ENCODE results near the gene MROH8.

Gene MROH8

DNA sequence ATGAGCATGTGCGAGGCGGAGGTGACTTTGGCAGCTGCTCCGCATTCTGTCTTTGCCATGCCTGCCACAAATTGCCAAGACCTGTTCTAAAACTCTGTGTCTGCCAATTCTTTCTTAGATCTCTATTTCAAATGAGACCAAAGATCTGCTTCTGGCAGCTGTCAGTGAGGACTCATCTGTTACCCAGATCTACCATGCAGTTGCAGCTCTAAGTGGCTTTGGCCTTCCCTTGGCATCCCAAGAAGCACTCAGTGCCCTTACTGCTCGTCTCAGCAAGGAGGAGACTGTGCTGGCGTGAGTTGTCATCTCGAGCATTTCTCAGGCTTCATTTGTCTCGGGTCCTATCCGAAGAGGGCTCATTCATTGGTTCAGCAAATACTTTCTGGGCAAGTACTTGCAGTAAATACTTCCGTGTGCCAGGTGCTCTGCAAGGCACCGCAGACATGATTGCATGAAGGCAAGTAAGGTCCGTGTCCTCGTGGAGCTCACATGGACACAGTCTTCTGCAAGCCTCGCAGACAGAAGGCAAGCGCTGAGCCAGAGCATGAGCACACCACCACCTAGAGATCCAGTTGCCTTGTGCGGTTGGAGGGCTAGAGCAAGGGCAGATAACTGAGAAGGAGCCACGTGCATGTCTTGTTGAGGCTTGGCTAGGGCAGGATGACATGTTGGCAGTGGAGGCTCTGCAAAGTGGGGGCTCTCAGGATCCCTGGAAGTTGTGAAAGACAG lies 19.7 kb upstream of the MROH8 start:
- DNase-seq, result no peak

DNA sequence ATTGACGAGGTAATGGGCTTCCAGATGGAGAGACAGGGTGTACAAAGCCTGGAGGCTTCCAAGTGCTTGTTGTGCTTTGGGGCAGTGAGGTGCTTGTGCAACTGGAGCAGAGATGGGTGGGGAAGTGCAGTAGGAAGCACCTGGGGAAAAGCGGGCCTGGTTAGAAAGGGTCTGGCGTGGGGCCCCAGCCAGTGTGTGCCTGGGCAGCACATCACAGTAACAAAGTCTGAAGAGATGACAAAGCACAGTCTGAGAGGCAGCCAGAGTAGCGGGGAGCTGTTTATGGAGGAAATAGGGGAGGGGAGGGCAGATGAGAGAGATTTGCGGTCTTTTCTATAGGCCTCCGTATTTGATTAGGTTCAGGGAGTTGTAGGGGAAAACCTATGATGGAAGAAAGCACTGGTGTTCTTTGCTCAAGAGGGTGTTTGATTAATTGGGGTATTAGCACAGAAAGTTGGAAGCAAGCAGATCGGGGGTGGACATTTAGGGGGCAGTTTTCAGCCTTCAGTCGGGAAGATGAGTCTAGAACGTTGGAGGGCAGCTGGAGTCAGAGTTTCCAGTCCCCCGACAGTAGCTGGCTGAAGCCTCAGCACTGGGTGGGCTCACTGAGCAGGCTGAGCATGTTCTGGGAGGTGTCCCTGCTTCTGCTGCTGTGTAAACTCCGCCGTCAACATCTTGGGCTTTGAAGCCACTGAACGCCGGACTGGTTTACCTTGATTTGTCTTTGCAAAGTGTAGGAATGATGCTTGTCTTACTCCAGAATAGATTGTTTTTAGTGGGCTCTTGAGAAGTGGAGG lies 15.5 kb upstream of the MROH8 start:
- no peak for DNase-seq

DNA sequence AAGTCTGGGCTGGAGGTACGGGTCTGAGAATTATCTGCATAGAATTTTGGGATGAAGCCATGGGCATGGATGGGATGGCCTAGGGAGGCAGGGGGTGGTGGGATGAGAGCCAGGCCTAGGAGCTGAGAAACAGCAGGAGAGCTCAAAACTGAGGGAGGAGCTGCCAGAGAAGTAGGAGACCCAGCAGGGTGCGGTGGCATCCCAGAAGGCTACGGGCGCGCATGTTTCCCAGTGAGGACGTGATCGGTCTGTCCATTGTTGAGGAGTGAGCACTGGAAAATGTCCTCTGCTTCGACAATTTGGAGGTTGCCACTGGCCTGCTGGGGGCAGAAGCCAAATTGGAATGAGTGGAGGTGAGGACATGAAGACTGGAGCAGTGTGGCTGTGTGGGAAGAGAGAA lies 14.5 kb upstream of the MROH8 start:
- no peak for DNase-seq

DNA sequence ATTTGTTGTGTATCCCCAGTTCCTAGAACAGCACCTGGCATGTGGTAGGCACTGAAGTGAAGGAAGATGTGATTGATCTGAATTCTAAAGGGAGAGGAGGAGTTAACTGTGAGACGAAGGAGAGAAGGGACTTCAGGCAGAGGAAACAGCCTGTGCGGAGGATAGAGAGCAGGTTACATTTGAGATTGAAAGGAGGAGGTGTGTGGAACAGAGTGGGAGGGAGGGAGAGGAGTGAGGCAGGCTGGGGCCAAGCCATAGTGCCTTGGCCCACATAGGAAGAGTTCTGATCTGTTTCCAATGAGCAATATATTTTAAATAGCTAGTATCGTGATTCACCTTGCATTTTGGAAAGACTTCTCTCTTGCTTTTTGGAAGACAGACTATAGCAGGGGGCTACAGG lies 13.9 kb upstream of the MROH8 start:
- no peak for DNase-seq

DNA sequence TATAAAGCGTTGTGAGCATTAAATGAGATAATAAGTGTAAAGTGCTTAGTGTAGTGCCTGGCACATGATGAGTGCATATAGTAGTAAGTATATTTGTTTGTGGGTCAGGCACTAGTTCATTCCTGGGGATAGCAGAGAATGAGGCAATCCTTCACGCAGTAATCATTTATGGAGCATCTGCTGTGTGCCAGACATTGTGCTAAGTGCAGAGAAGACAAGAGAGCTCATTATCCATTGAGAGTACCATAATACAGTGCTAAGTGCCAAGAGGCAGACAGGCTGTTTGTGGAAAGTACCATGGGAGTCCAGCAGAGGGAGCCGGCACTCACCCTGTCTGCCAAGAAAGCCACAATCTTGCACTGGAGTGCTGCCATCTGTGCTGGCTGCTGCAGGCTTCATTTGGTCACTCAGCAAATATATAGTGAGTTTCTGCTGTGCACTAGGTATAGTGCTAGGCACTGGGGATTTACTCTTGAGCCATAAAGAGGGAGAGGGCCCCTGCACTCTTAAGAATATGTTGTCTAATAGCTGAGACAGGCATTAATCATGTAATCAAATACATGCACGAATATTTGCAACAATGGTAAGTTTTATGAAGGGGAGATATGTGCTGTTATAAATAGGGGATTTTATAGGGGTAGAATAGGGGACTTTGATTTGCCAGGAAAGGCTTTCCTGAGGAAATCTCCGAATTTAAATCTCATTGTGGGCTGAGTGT lies 12.9 kb upstream of the MROH8 start:
- DNase-seq, result peak; percentile 71

DNA sequence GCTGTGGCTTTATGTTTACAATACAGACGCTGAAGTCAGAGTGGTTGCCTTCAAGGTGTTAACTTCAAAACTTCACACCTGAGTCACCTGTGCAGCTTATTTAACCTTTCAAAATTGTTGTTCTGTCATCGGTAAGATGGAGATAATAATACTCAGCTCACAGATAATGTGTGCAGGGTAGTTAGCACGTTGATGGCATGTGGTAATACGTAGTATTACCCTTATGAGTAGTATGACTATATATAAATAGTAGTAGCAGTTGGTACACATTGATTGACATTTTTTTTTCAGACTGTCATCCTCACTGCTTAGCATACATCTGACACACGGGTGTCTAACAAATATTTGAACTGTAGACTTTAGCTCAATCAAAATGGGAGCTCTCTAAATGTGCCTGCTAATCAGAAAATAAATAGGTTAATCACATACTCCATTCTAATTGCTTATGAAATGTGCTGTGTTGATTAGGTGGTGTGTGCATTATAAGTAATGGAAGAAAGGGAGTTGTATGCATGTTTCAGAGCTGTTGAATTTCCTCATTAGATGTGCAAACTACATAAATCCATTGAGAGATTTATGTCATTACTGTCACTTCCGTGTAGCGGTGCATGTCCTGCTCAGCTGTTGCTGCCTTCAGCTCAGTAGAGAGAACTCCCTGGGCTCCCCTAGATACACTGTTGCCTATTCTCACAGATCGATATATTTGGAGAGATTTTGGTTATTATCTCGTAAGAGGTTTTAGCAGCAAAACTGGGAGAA lies 11.2 kb upstream of the MROH8 start:
- no peak for DNase-seq

DNA sequence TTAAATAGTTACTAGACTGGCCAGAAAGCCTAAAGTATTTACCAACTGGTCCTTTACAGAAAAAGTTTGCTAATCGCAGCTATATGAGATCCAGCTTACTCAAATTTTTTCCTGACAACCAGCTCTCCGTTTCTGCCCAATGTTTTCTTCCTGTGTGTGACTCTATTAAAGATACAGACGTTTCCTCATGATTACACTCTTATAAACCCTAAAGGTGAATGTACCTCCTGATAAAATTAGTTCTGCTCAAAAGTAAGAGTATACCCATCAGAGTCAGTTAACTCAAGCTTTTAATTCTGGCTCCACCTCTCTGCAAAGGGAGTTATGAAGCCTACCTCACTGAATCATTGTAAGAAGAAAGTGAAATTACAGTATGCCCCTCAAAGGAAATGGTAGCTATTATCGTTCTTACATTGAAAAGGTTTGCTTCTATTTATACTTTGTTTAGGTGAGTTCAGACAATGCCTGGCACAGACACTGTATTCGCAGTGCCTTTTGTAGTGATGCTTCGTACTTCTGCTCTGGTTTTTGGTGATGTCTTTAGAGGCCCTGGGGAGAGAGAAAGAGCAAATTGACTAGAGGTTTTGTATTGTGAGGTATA lies 10.2 kb upstream of the MROH8 start:
- DNase-seq, result no peak

DNA sequence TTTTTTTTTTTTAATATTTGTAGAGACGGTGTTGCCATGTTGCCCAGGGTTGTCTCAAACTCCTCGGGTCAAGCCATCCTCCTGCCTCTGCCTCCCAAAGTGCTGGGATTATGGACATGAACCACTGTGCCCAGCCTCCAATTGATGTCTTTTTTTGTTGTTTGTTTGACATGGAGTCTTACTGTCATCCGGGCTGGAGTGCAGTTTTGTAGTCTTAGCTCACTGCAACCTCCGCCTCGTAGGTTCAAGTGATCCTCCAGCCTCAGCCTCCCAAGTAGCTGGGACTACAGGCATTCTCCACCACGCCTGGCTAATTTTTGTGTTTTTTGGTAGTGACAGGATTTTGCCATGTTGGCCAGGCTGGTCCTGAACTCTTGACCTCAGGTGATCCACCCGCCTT lies 9.4 kb upstream of the MROH8 start:
- DNase-seq, result no peak

DNA sequence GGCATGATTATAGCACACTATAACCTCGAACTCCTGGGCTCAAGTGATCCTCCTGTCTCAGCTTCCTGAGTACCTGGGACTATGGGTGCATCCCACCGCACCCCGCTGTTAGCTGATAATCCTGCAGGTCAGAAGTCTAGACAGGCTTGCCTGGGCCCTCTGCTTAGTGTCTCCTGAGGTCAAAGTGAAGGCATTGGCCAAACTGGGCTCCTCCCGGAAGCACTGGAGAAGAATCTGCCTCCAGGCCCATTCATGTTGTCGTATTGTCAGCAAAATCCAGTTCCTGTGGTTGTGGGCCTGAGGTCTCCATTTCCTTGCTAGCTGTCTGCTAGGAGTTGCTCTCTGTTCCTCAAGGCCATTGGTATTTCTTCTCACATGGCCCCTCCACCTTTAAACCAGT lies 6.3 kb upstream of the MROH8 start:
- DNase-seq, result no peak

DNA sequence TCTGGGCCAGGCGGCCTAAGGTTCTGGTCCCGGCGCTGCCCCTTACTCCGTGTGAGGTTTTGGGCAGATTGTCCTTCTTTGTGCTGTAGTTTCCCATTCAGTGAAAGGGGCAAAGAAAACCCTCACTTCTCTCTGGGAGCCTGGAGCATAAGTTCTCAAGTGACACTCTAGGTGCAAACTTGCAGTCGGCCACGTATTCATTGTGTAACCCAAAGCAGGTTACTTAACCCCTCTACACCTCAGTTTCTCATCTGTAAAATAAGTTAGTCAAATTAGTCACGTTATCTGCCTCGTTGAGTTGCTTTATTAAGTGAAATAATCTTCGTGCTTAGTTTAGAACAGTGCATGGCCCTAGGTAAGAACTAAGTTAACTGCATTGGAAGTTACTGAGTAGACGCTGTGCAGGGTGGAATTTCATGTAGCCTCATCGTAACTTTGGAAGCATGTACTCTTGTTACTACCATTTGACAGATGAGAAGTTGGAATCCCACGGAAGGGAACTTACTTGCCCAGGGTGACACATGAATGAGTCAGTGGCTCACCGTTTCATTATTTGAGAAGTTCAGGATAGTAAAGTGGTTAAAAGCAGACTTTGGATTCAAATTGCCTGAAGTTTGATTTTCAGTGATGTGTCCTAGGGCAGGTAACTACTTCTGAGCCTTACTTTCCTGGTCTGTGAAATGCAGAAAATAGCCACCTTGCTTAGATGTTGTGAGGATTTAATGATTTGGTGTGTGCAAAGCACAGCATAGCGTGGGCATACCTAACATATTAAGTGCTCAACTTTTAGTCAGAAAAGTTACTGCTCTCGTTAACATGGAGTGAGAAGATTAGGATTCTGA lies 556 bp upstream of the MROH8 start:
- DNase-seq, result no peak

DNA sequence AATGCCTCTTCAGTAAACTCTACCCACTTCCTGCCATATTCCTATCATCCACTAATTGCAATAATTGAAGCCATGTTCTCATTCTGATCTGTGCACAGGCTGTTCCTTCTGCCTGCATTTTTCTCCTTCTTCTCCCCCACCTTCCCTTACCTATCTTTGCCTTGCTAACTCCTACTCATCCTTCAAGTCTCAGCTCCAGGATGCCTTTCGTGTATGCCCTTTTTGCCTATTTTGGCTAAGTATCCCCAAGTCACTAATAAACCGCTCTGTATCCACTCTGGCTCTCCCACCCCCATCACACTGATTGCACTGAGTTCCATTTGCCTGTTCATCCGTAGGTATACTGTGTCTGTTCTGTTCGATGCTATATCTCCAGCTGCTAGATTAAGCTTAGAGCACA lies 6.5 kb downstream of the MROH8 start:
- DNase-seq, result no peak

DNA sequence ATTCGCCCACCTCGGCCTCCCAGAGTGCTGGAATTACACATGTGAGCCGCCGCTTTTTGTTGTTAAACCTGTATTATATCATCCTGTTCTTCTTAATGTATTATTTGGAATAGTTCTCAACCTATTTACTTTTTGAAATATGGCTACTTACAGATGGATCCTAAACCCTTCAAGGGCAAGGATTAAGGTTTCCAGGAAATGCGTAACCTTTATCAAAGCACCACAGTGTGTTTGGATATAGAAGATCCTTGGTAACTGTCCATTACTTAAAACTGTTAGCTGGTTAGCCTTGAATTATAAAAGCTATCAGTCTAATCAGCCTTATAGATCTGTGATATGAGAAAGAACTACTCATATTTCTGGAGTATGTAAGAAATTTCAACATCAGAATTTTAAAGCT lies 12.5 kb downstream of the MROH8 start:
- no peak for DNase-seq

DNA sequence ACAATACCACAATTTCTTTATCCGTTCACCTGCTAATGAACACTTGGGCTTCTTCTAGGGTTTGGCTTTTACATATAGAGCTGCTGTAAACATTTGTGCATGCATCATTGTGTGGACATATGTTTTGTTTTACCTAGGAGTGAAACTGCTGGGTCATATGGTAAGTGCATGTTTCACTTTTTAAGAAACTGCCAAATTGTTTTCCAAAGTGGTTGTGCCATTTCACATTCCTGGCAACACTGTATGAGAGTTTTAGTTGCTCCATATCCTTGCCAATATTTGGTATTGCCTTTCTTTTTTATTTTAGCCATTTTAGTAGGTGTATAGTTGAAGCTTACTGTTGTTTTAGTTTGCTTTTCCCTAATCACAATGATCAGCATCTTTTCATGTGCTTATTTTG lies 14.3 kb downstream of the MROH8 start:
- DNase-seq, result no peak

DNA sequence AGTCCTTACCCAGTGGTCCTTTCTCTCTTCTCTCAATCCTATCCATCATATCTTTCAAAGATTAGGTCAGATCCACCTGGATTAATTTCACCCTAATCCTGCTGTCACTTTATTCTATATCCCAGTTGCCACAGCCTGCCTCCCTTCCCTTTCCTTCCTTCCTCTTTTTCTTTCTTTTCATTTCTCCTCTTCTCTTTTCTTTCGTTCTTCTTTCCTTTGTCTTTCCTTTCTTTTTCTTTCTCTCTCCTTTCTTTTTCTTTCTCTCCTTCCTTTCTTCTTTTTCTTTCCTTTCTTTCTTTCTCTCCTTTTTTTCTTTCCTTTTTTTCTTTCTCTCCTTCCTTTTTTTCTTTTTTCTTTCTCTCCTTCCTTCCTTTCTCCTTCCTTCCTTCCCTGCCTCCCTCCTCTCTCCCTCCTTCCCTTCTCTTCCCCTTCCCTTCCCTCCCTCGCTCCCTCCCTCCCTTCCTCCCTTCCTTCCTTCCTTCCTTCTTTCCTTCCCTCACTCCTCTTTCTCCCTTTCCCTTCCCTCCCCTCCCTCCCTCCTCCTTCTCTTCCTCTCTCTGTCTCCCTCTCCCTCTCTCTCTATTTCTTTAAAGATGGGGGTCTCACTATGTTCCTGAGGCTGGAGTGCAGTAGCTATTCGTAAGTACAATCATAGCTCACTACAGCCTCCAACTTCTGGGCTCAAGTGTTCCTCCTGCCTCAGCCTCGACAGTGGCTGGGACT lies 15.4 kb downstream of the MROH8 start:
- no peak for DNase-seq

DNA sequence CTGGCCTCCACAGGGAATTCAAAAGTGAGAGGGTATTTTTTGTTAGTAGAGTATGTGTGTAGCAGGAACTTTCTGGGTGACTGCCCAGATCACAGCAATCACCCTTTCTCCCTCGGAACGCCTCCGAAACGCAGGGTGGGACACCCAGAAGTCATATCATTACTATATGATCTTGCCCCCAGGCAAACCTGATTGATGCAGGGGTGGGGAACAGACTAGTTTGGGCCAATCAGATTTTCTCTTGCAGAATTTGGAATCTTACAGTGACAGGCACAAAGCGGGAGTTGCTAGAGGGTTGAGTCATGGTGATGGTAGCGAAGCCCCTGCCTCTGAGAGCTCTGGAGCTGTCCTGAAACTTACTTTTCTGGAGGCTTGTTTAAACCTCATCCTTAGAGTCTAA lies 16.7 kb downstream of the MROH8 start:
- no peak for DNase-seq

DNA sequence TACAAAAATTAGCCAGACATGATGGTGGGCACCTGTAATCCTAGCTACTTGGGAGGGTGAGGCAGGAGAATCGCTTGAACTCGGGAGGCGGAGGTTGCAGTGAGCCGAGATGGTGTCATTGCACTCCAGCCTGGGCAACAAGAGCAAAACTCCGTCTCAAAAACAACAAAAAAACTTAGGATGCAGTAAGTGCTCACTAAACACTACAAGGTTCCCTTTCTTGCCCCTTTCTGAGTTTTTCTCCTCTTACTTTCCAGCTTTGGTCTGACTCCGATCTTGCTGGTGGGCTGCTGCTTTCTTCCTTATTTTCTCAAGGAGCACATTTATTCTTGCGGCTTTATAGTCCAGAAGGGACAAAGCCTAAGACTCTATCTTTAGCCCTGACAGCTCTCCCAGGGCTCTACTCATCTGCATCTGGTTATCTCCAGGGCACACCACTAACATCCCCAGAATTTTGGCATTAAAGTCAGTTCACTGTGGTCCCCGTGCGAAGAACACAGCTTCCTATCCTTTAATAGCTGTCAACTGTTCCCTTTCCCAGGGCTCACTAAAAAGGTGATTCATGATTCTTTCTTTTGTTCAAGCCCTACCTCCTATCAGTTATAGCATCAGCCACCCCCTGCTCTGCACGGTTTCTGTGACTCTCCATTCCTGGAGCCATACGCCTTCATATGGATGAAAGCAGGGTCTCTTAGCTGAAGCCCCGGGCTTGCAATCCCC lies 17.4 kb downstream of the MROH8 start:
- no peak for DNase-seq

DNA sequence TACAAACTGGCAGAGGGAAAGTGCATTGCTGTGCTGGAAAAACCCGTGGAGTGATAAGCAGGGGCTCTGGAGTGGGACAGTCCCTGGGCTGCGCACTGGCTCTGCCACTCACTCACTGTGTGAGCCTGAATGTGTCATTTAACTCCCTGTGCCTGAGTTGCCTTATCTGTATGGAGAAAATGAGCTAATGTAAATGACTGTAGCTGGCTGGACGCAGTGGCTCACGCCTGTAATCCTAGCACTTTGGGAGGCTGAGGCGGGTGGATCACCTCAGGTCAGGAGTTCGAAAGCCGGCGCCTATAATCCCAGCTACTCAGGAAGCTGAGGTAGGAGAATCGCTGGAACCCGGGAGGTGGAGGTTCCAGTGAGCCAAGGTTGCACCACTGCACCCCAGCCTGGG lies 18.7 kb downstream of the MROH8 start:
- no peak for DNase-seq

DNA sequence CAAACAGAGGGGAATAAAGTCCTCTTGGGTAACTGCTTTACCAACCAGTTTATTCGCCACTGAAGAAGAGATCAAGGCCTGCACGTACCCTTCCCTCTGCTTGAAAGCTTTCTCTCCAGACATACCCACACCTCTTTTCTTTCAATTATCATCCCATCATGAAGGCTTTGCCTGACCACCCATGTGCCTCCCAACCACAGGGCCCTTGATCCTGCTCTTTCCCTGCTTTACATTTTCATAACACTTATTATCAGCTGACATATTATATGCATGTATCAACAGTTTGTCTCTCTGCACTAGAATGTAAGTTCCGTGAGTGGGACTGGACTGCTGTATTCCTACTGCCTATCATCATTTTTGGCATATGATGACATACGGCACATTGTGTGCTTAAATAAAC lies 21.1 kb downstream of the MROH8 start:
- DNase-seq, result no peak

DNA sequence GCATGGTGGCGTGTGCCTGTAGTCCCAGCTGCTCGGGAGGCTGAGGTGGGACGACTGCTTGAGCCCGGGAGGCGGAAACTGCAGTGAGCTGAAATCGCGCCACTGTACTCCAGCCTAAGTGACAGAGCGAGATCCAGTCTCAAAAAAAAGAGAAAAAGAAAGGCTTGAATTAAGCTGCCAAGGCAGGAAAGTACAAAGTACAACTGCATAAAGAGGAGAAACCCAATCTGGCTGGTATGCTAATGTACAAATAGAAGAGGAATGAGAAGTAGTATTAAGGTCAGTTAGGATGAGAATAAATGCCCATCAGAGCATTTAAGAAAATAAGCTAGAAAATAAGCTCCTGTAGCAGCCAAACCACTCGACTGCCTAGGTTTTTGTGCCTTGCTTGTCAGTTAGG lies 23.4 kb downstream of the MROH8 start:
- no peak for DNase-seq

DNA sequence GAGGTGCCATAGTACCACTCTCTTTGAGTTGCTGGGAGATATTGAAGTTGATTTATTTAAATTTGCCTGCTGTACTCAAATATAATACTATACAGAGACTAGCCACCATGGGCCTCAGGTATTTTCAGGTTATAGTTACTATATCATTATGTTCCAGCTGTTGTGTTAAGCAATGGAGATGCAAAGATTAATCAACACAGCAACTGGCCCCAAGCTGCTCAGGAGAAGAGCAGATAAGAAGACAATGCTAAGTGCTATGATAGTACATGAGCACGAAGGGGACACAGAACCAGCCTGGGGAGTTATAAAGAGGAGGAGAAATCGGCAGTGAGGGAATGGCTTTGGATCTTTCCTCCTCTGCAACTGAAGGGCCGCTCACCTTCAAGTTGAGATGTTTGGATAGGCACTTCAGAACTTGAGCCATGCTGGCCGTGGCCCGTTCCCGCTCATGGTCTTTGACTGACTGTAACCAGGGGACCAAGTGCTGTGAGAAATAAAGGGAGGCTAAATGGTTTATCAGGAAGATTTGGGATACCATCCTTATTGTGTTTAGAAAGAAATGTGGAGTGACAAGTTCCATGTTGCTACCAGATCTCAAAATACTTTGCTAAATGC lies 24.6 kb downstream of the MROH8 start:
- DNase-seq, result no peak
